ENCODE measurements around the gene WDR93.

- TF ChIP-seq, protein P1, sequence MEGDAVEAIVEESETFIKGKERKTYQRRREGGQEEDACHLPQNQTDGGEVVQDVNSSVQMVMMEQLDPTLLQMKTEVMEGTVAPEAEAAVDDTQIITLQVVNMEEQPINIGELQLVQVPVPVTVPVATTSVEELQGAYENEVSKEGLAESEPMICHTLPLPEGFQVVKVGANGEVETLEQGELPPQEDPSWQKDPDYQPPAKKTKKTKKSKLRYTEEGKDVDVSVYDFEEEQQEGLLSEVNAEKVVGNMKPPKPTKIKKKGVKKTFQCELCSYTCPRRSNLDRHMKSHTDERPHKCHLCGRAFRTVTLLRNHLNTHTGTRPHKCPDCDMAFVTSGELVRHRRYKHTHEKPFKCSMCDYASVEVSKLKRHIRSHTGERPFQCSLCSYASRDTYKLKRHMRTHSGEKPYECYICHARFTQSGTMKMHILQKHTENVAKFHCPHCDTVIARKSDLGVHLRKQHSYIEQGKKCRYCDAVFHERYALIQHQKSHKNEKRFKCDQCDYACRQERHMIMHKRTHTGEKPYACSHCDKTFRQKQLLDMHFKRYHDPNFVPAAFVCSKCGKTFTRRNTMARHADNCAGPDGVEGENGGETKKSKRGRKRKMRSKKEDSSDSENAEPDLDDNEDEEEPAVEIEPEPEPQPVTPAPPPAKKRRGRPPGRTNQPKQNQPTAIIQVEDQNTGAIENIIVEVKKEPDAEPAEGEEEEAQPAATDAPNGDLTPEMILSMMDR (IDR thresholded peaks at IDR 0.05): no peak
- TF ChIP-seq POLR2A (IDR thresholded peaks at IDR 0.05): no peak
These were observed 65.1 kb downstream of the WDR93 start for GRCh38 chr15:89755701-89756100.
